Body of pancreas (tissue), 4 donors: ENCODE measurements around the gene SEPSECS. TPM values are rescaled to one million over a fixed set of nuclear protein-coding genes. Genes with fewer than 3 reads are reported as not detected.
A peak's percentile ranks its signal among the peaks of the same experiment; 100 is the strongest.

ENCODE experiments used
- ATAC-seq: fragments of 150-250 bp; one replicate; pipeline ENCODE4 v1.9.1; 2016
- DNase-seq, 4 donors: peaks; one replicate each; pipeline ENCODE4 v3.0.0-alpha.2; 2019
- H3K27ac ChIP-seq, 4 donors: fragments of 200-600 bp; sonication (generic); 1 replicate in 3 of 4; 2 replicates in 1 of 4; pipeline versions ENCODE4 v1.5.1 to v1.6.1; 2016 to 2019; ENCODE audit warnings: mild to moderate bottlenecking in 1 of 4, mixed read lengths in 1 of 4, moderate library complexity in 1 of 4
- H3K27me3 ChIP-seq, 2 donors: fragments of 200-600 bp; sonication (generic); one replicate each; pipeline ENCODE4 v1.6.0; 2016; ENCODE audit warnings: mild to moderate bottlenecking in 1 of 2
- H3K36me3 ChIP-seq, 2 donors: fragments of 200-600 bp; sonication (generic); replicated peaks in 1 of 2; 2 replicates each; pipeline ENCODE4 v1.5.1; 2016; ENCODE audit warnings: low read depth in 2 of 2; ENCODE audit not compliant: insufficient read depth in 1 of 2
- H3K4me1 ChIP-seq: fragments of 200-600 bp; sonication (generic); one replicate; pipeline ENCODE4 v1.6.0; 2016
- H3K4me3 ChIP-seq, 2 donors: fragments of 200-600 bp; sonication (generic); 1 replicate in 1 of 2; 2 replicates in 1 of 2; pipeline ENCODE4 v1.5.1; 2016 to 2019
- H3K9me3 ChIP-seq, 3 donors: fragments of 200-600 bp; sonication (generic); 1 replicate in 2 of 3; 2 replicates in 1 of 3; pipeline ENCODE4 v1.5.1; 2016
- CTCF ChIP-seq, 7 experiments: fragments of 450-650 bp in 4 of 7; fragments of 200-600 bp in 3 of 7; sonication (generic) in 3 of 7; IDR thresholded peaks; one replicate each; pipeline ENCODE4 v1.5.1; 2016 to 2019; ENCODE audit warnings: antibody characterized with exemption in 7 of 7
- POLR2A ChIP-seq, 3 donors: fragments of 450-650 bp; IDR thresholded peaks; one replicate each; pipeline ENCODE4 v1.6.1; 2016; ENCODE audit warnings: antibody characterized with exemption in 3 of 3, mild to moderate bottlenecking in 2 of 3
- WGBS, 2 donors: methylation state at CpG; one replicate each; pipeline ENCODE4 v1.1.5; 2017; 5-methylcytosine and 5-hydroxymethylcytosine counted together
- intact Hi-C: fragments of 100-400 bp; cut with DNase I; formaldehyde crosslinking; loops from one replicate; pipeline ENCODE4 v1.15.1; 2023
- total RNA-seq, 2 donors: library from RNA; depleted of rRNA; stranded (reverse); fragments of >200 nt; gene quantifications; one replicate each; pipeline ENCODE4 v1.1.0, GENCODE V29; 2016

The SEPSECS gene
- total RNA-seq, 2 donors from 2014 or later = 7.9 to 8.8 TPM

- DNase-seq (no peak), ATAC-seq (no peak)
- H3K36me3 ChIP-seq = no peaks in the 10 kb centered on the region
- no peaks in the 10 kb centered on the region for H3K27me3 ChIP-seq
- H3K9me3 ChIP-seq = no peaks in the 10 kb centered on the region
- TF ChIP-seq POLR2A (IDR thresholded peaks at IDR 0.05) = no peak
- TF ChIP-seq CTCF (IDR thresholded peaks at IDR 0.05) = no peak
- 60 to 72% methylated on average over 2 of the region's 2 CpGs for WGBS, 2 donors
- intact Hi-C loops = no loop called here
- H3K4me3 ChIP-seq = no peak overlapping the region
- no peak overlapping the region for H3K27ac ChIP-seq
- no peaks in the 10 kb centered on the region for H3K4me1 ChIP-seq
Measured at GRCh38 chr4:25177147-25177546, 16.9 kb upstream of the SEPSECS start.

- no peaks in the 10 kb centered on the region for H3K9me3 ChIP-seq
- WGBS, 2 donors = 79 to 88% methylated on average over 3 of the region's 3 CpGs
- TF ChIP-seq POLR2A (IDR thresholded peaks at IDR 0.05) = no peak
- TF ChIP-seq CTCF (IDR thresholded peaks at IDR 0.05) = no peak
- DNase-seq (no peak), ATAC-seq (no peak)
- no peaks in the 10 kb centered on the region for H3K27me3 ChIP-seq
- no peak overlapping the region for H3K27ac ChIP-seq
- intact Hi-C loops = no loop called here
- no peak overlapping the region for H3K4me3 ChIP-seq
- no peaks in the 10 kb centered on the region for H3K4me1 ChIP-seq
- H3K36me3 ChIP-seq = no peaks in the 10 kb centered on the region
Measured at GRCh38 chr4:25174674-25175073, 14.4 kb upstream of the SEPSECS start.

GRCh38 chr4:25172961-25173915 is 13.0 kb upstream of the SEPSECS start:
- ATAC-seq (peak; percentile 81), DNase-seq (peak in 2 of 4 donors; percentile 13 to 52)
- Histone ChIP-seq H3K4me3 (no peak overlapping the region), H3K9me3 (no peaks in the 10 kb centered on the region), H3K27ac (peak overlapping the region in 2 of 4 donors; percentile 12 to 45), H3K4me1 (no peaks in the 10 kb centered on the region), H3K27me3 (no peaks in the 10 kb centered on the region), H3K36me3 (no peaks in the 10 kb centered on the region)
- TF ChIP-seq POLR2A (IDR thresholded peaks at IDR 0.05) (no peak), CTCF (IDR thresholded peaks at IDR 0.05) (no peak)
- WGBS, 2 donors = 74 to 86% methylated on average over 3 of the region's 3 CpGs
- intact Hi-C loops = no loop called here

- DNase-seq = no peak
- no peaks in the 10 kb centered on the region for H3K27me3 ChIP-seq
- intact Hi-C loops = no loop called here
- TF ChIP-seq POLR2A (IDR thresholded peaks at IDR 0.05) = no peak
- no peak for TF ChIP-seq CTCF (IDR thresholded peaks at IDR 0.05)
- no peaks in the 10 kb centered on the region for H3K36me3 ChIP-seq
- no peak overlapping the region for H3K4me3 ChIP-seq
- no peaks in the 10 kb centered on the region for H3K4me1 ChIP-seq
- 94 to 95% methylated on average over 11 of the region's 11 CpGs for whole genome bisulfite sequencing, 2 donors
- no peaks in the 10 kb centered on the region for H3K9me3 ChIP-seq
- no peak for ATAC-seq
- no peak overlapping the region for H3K27ac ChIP-seq
Measured at GRCh38 chr4:25171201-25171865, 11.1 kb upstream of the SEPSECS start.
